ENCODE data around the gene AXIN2.
"Not testable (repeated sequence)": the region's sequence is repeated elsewhere in the genome, so short reads cannot be mapped to it uniquely, and the experiment has no call there.

Gene AXIN2

DNA sequence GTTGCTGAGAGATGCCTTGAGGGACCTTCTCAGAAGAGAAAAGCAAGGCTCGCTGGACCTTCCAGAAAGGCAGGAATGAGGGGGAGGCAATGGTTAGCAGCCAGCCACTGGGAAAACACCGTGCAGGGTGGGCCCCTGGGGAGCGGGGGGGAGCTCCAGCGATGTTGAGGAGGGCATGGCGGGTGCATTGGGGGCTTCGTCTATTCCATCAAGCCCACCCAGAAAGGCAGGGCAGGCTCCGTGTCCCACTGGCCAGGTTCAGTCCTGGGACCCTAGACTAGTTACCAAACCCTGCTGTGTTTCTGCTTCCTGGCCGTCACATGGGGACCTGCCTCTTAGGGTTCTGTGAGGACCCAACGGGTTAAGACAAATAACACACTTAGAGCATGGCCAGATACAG is 64.6 kb downstream of the AXIN2 start:
- DNase-seq: no peak
- in situ Hi-C loops (cut with MboI; ENCODE audit: low pct_unique_long_range_greater_than_20kb, low sequenced_read_pairs): no loop called here

DNA sequence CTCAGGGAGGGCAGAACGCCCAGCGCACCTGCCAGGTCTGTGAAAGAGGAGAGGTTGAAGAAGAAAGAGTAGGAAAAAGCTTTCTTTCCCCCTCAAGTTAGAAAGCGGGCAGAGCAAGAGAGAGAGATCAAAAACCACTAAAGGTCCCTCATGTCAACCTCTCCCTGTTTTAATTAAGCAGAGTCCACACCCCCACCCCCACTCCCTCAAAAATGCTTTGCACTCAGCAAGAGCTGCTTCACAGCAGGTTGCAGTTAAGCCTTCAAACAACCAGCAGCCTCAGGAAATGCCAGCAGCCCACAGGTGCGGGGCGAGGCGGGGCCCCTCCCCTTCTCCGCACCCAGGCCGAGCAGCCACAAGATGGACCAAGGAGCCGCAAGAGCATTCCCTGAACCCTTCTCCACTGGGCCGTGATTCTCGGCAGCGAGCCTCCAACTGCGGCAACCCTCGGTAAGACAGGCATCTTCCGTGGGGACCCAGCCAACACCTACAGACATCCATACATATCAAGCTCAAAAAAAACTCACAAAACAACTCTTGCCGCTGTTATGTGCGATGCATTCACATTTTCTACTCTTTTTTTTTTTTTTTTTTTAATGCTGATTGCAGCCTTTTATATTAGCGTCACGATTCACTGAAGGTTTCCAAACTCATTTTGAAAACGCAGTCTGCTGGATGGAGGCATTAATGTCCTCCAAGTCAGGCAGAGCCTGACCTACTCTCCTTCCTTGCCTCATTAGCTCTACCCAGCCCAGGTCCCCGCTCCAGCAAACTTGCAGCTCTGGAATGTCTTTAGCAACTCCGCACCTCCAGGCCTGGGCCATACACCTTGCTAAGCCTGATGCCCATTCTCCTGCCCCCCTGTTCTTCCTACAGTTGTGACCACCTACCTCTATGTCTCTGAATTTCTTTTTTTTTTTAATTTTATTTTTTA is 66.1 kb downstream of the AXIN2 start:
- no peak for DNase-seq
- in situ Hi-C loops (cut with MboI; ENCODE audit: low pct_unique_long_range_greater_than_20kb, low sequenced_read_pairs): no loop called here

DNA sequence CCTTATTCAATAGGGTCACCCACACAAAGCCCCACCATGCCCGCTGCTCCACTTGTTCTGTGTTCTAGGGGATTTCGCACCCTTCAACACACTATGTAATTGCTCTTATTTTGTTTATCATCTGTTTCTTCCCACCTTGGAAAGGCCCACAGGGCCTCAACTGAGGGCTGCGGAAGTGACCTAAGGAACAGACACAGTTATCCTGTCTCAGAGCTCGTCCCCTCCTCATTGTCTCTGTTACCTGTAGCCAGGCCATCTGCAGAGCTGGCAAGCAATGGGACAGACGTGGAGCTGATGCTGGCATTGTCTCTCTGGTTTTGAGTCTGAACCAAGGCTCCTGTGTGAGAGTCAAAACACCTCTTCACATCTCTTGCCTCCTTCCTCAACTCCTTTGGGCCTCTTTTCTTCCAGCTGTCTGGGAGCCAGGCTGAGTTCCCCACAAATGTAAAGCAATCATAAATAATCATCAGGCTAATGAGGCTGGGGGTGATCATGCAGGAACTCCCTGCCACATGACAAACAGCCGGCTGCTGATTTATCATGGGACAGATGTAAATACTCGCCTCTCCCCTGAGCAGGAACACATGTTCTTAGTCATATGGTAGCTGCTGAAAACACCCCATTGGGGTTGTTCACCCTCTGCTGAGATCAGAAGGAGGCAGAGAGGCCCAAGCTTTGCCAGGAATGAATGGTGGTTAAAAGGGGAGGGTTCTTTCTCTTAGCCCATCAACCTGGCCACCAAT is 71.9 kb downstream of the AXIN2 start:
- DNase-seq: no peak
- in situ Hi-C loops (cut with MboI; ENCODE audit: low pct_unique_long_range_greater_than_20kb, low sequenced_read_pairs): no loop called here

DNA sequence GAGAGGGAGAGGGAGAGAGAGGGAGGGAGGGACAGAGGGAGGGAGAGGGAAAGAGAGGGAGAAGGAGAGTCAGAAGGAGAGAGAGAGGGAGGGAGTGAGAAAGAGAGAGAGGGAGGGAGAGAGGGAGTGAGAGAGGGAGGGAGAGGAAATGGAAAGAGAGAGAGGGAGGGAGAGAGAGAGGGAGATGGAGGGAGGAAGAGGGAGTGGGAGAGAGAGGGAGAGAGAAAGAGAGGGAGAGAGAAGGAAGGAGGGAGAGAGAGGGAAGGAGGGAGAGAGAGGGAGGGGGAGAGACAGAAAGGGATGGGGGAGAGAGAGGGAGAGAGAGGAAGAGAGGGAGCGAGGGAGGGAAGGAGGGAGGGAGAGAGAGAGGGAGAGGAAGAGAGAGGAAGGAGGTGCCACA is 72.8 kb downstream of the AXIN2 start:
- in situ Hi-C loops (cut with MboI; ENCODE audit: low pct_unique_long_range_greater_than_20kb, low sequenced_read_pairs): no loop called here
- DNase-seq: no peak

DNA sequence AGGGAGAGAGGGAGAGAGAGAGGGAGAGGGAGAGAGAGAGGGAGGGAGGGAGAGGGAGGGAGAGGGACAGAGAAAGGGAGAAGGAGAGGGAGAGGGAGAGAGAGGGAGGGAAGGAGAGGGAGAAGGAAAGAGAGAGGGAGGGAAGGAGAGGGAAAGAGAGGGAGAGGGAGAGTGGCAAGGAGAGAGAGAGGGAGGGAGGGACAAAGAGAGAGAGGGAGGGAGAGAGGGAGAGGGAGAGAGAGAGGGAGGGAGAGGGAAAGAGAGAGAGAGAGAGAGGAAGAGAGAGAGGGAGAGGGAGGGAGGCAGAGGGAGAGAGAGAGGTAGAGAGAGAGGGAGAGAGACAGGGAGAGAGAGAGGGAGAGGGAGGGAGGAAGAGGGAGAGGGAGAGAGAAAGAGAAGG is 73.5 kb downstream of the AXIN2 start:
- in situ Hi-C loops (cut with MboI; ENCODE audit: low pct_unique_long_range_greater_than_20kb, low sequenced_read_pairs): no loop called here
- no peak for DNase-seq

DNA sequence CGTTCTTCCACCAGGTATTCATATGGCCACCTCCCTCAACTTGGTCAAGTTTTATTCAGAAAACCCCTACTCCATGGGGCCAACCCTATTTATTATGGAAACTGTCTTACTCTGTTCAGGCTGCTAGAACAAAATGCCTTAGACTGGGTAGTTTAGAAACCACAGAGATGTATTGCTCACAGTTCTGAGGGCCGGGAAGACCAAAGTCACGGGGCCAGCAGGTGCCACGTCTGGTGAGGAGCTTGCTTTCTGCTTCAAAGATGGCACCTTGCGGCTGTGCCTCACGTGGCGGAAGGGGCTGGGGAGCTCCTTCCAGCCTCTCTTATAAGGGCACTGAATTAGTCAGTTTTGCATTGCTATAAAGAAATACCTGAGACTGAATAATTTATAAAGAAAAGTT is 74.3 kb downstream of the AXIN2 start:
- in situ Hi-C loops (cut with MboI; ENCODE audit: low pct_unique_long_range_greater_than_20kb, low sequenced_read_pairs): no loop called here
- DNase-seq: no peak

DNA sequence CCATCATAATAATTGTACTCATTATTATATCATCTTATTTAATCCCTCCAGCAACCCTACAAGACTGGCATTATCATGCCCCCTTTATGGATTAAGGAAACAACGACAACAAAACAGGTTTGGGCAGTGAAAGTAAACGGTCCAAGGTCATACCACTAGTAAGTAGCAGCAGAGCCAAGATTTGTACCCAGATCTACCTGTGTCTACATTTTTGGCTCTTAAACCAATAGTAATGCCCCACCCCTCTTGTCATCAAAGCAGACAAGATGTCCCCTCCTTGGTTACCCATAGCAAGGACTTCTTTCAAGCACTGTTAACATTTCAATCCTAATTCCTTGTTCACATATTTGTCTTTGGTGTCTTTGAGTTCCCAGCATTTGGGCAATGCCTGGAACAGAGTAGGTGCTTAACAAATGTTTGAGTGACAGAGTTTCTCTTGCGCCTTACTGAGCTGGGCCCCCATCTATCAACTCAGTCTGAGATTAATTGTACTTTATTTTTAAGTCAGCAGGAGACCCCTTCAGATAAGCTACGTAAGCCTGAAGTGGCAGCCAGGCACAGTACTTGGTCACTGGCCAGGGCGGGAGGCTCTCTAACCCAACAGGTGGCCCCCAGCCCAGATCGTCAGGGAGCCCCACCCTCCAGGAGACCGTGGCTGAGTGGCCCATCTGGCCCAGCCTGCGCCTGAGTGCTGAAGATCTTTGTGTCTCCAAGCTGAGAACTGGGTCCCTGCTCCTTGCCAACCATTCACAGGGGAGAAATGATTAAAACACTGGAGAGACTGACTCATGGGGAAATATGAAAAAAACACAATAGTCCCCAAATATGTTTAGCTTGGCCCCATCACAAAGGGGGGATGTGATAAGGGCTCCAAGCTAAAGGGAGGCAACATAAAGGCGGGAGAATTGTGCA is 75.8 kb downstream of the AXIN2 start:
- in situ Hi-C loops (cut with MboI; ENCODE audit: low pct_unique_long_range_greater_than_20kb, low sequenced_read_pairs): no loop called here
- DNase-seq: no peak

DNA sequence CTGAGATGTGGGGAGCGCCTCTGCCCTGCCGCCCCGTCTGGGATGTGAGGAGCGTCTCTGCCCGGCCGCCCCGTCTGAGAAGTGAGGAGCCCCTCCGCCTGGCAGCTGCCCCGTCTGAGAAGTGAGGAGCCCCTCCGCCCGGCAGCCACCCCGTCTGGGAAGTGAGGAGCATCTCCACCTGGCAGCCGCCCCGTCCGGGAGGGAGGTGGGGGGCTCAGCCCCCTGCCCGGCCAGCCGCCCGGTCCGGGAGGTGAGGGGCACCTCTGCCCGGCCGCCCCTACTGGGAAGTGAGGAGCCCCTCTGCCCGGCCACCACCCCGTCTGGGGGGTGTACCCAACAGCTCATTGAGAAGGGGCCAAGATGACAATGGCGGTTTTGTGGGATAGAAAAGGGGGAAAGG is 77.0 kb downstream of the AXIN2 start:
- in situ Hi-C loops (cut with MboI; ENCODE audit: low pct_unique_long_range_greater_than_20kb, low sequenced_read_pairs); DNase-seq: not testable (repeated sequence)

DNA sequence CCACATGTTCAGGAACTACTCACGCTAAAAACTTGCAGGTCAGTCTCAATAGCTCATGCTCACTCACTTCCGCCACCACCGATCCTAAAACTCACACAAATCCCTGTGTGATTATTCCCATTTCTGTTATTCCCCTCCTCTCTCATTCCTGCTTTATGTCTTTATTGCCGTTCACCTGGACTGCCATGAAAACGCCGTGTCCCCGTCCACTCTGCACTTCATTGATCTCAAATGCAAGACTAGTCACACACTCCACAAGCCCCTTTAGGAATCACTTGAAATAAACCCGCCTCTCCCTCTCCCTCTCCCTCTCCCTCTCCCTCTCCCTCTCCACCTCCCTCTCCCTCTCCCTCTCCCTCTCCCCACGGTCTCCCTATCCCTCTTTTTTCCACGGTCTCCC is 78.0 kb downstream of the AXIN2 start:
- in situ Hi-C loops (cut with MboI; ENCODE audit: low pct_unique_long_range_greater_than_20kb, low sequenced_read_pairs): no loop called here
- no peak for DNase-seq

DNA sequence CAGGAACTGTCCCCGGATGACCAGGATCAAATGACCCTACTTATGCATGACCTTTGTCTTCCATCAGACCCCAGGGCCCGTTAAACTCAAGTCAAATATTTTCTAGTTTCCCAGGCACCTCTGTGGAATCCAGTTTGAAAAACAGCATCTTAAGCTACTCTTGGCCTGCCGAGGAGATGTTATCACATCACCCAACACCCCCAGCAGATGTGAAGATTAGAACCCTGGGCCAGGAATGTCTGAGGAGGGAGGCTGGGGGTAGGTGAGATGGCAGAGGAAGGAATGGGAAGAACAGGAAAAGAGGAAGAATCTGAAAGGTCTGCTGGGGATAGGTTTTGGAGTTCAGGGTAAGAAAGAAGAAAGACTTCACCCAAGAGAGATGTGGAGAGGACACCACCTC is 79.2 kb downstream of the AXIN2 start:
- DNase-seq: no peak
- in situ Hi-C loops (cut with MboI; ENCODE audit: low pct_unique_long_range_greater_than_20kb, low sequenced_read_pairs): no loop called here

DNA sequence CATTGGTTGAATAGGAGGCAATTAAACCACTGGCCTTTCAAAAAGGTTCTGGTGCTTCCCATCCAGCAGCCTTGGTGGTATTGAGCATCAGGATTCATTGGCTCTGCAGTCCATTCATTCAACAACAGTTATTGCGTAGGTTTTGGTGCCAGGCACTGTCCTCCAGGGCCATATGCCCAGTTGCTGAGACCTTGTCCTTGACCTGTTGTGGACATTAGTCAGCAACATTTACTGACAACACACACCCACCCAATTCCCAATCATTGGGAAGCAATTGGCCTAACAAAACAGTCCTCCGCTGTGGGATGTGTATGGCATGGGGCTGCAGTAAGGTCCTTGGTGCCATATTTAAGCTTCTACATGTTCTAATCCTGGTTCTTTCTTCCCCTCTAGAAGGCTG is 82.2 kb downstream of the AXIN2 start:
- no peak for DNase-seq
- in situ Hi-C loops (cut with MboI; ENCODE audit: low pct_unique_long_range_greater_than_20kb, low sequenced_read_pairs): no loop called here
